ENCODE measurements around the gene FMN1. TPM values are rescaled to one million over a fixed set of nuclear protein-coding genes. Genes with fewer than 3 reads are reported as not detected.

FMN1 gene
- total RNA-seq, 1 experiment from 2014 or later = 3.9 TPM

DNA sequence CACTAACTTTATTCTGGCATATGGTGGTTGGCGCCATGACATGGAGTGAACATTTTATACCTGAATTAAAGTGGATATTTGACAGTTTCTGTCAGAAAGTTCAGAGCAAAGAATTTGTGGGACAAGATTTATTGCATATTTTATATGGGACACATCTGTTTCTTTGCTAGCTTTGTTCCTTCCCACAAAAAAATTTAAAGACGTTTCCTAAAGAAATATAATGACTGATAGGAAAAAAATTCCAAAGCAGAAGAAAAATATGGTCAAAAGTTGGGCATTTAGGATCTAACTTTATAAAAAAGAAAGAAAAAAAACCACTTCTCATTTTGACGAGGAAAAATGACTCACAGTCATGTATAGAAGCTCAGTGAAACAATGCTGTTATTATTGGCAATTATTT lies 375.1 kb downstream of the FMN1 start:
- no peaks in the 10 kb centered on the region for H3K9me3 ChIP-seq (ENCODE audit: control insufficient read depth, insufficient read depth, low read depth, low read length)
- H3K27me3 ChIP-seq (ENCODE audit: control insufficient read depth, insufficient read depth, low read length) = peaks cover 2% of the 10 kb centered on the region; the same call in 1 of the 2 replicates
- no TSS peak for BruUV-seq (replicated peaks)
- ChIA-PET CTCF (interaction anchor here (0.7 to 0.9 kb wide), 2 partner anchors 18 to 157 kb away, joined by 4 to 6 read pairs; no protein-coding TSS in a partner anchor), POLR2A (no interaction called here)
- ATAC-seq = no peak
- intact Hi-C loops (cut with micrococcal nuclease; ENCODE audit: unreplicated experiment) = no loop called here
- in situ Hi-C loops (cut with HindIII; ENCODE audit: low pct_unique_long_range_greater_than_20kb, low sequenced_read_pairs) = no loop called here
- no peaks in the 10 kb centered on the region for H3K4me1 ChIP-seq (ENCODE audit: control insufficient read depth, insufficient read depth, low read length)
- no peak overlapping the region for H3K27ac ChIP-seq (ENCODE audit: low read length)
- H3K36me3 ChIP-seq (ENCODE audit: control insufficient read depth, insufficient read depth, low read length) = no peaks in the 10 kb centered on the region
- no peak for TF ChIP-seq TCF7L2 (IDR thresholded peaks at IDR 0.05; ENCODE audit: low read depth, low read length)
- no peak for TF ChIP-seq POLR2AphosphoS5 (IDR thresholded peaks at IDR 0.05; ENCODE audit: low read depth, low read length)
- no peak for TF ChIP-seq CTCF (IDR thresholded peaks at IDR 0.05)
- no peak for TF ChIP-seq REST (IDR thresholded peaks at IDR 0.05; ENCODE audit: insufficient read depth in 1 of 2, low read depth in 2 of 2, low read length in 1 of 2)
- no peak for TF ChIP-seq SIN3A (IDR thresholded peaks at IDR 0.05; ENCODE audit: borderline replicate concordance, insufficient read depth, low read depth, low read length)
- DNase-seq (ENCODE audit: low read depth, low spot score) = no peak
- no peak overlapping the region for H3K4me3 ChIP-seq (ENCODE audit: low read depth in 2 of 2, low read length in 2 of 2)

GRCh38 chr15:32818758-32819447 lies 375.6 kb downstream of the FMN1 start:
- in situ Hi-C loops (cut with HindIII; ENCODE audit: low pct_unique_long_range_greater_than_20kb, low sequenced_read_pairs) = no loop called here

More at GRCh38 chr15:32818758-32819447, 375.6 kb downstream of the FMN1 start:
- BruUV-seq (replicated peaks) = no TSS peak
- TF ChIP-seq REST (IDR thresholded peaks at IDR 0.05; ENCODE audit: insufficient read depth in 1 of 2, low read depth in 2 of 2, low read length in 1 of 2) (no peak), TCF7L2 (IDR thresholded peaks at IDR 0.05; ENCODE audit: low read depth, low read length) (no peak), CTCF (IDR thresholded peaks at IDR 0.05) (no peak)
- no peak overlapping the region for H3K27ac ChIP-seq (ENCODE audit: low read length)
- no peaks in the 10 kb centered on the region for H3K9me3 ChIP-seq (ENCODE audit: control insufficient read depth, insufficient read depth, low read depth, low read length)
- peaks cover 2% of the 10 kb centered on the region; the same call in 1 of the 2 replicates for H3K27me3 ChIP-seq (ENCODE audit: control insufficient read depth, insufficient read depth, low read length)
- ChIA-PET CTCF (interaction anchor here (0.7 to 0.9 kb wide), 2 partner anchors 19 to 156 kb away, joined by 4 to 6 read pairs; no protein-coding TSS in a partner anchor), POLR2A (interaction anchor here (0.6 kb wide), 1 partner anchor 125 kb away, joined by 5 read pairs; no protein-coding TSS in a partner anchor)
- ATAC-seq (no peak), DNase-seq (ENCODE audit: low read depth, low spot score) (no peak)
- no peaks in the 10 kb centered on the region for H3K4me1 ChIP-seq (ENCODE audit: control insufficient read depth, insufficient read depth, low read length)
- no peak overlapping the region for H3K4me3 ChIP-seq (ENCODE audit: low read depth in 2 of 2, low read length in 2 of 2)
- H3K36me3 ChIP-seq (ENCODE audit: control insufficient read depth, insufficient read depth, low read length) = no peaks in the 10 kb centered on the region
- intact Hi-C loops (cut with micrococcal nuclease; ENCODE audit: unreplicated experiment) = no loop called here
